H1 (cell line): ENCODE data around the gene GRK3. TPM values are rescaled to one million over a fixed set of nuclear protein-coding genes. Genes with fewer than 3 reads are reported as not detected.

Experiments used
- CTCF ChIA-PET: fragments of 300-600 bp; sonication (Branson Sonifier 250); formaldehyde crosslinking; loops from one replicate; lab custom pipeline; 2021; ENCODE audit not compliant: partially characterized antibody; lab: Charles Lee
- POLR2A ChIA-PET: fragments of 300-600 bp; sonication (Branson Sonifier 250); formaldehyde crosslinking; loops from one replicate; lab custom pipeline; 2021; ENCODE audit warnings: inconsistent platforms; ENCODE audit not compliant: partially characterized antibody; lab: Charles Lee
- DNase-seq, 2 experiments: peaks; one replicate each; pipeline versions ENCODE4 v3.0.0 to v3.0.0-alpha.2; 2010 to 2022; ENCODE audit warnings: low spot score in 2 of 2, low read depth in 1 of 2, mixed read lengths in 1 of 2
- FAIRE-seq: peaks from 2 replicates; lab custom pipeline; 2011; peaks lifted over from hg19 to GRCh38; lab: Jason Lieb, UNC
- H2AFZ ChIP-seq: 2 replicates; pipeline ENCODE4 v1.8.1; 2012; ENCODE audit warnings: low read length, inconsistent platforms
- H2AK5ac ChIP-seq: 2 replicates; pipeline ENCODE4 v1.6.1; 2013; ENCODE audit warnings: low read depth, low read length
- H2BK120ac ChIP-seq: replicated peaks from 2 replicates; pipeline ENCODE3; 2013; ENCODE audit warnings: low read depth, low read length, inconsistent platforms
- H2BK12ac ChIP-seq: 2 replicates; pipeline ENCODE4 v1.6.1; 2013; ENCODE audit warnings: low read depth, low read length
- H2BK15ac ChIP-seq: 2 replicates; pipeline ENCODE4 v1.6.1; 2013; ENCODE audit warnings: low read length
- H2BK20ac ChIP-seq: 2 replicates; pipeline ENCODE4 v1.6.1; 2013; ENCODE audit warnings: low read length
- H2BK5ac ChIP-seq: 2 replicates; pipeline ENCODE4 v1.6.1; 2013; ENCODE audit warnings: low read depth, low read length
- H3K14ac ChIP-seq: 2 replicates; pipeline ENCODE4 v1.6.1; 2013; ENCODE audit warnings: inconsistent platforms; ENCODE audit not compliant: insufficient read length
- H3K18ac ChIP-seq: 2 replicates; pipeline ENCODE4 v1.6.1; 2013; ENCODE audit warnings: low read length; ENCODE audit errors: extremely low read depth
- H3K23ac ChIP-seq: 2 replicates; pipeline ENCODE4 v1.6.1; 2013; ENCODE audit warnings: inconsistent platforms; ENCODE audit not compliant: insufficient read length
- H3K23me2 ChIP-seq: 2 replicates; pipeline ENCODE4 v1.6.1; 2013; ENCODE audit warnings: low read depth, low read length
- H3K27ac ChIP-seq: 2 replicates; pipeline ENCODE4 v1.6.1; 2011; ENCODE audit warnings: low read depth, low read length, inconsistent platforms
- H3K27me3 ChIP-seq, 4 experiments: replicated peaks in 1 of 4; 1 replicate in 1 of 4; 2 replicates in 3 of 4; pipeline versions ENCODE4 v1.6.1 to v1.8.1; 2011 to 2013; ENCODE audit warnings: low read length in 3 of 4, mild to moderate bottlenecking in 3 of 4, inconsistent platforms in 2 of 4, mixed read lengths in 2 of 4, moderate library complexity in 1 of 4; ENCODE audit not compliant: control insufficient read depth in 3 of 4, insufficient read depth in 3 of 4; ENCODE audit errors: extremely low read depth in 1 of 4
- H3K36me3 ChIP-seq, 4 experiments: 2 replicates each; pipeline versions ENCODE4 v1.6.1 to v1.8.1; 2011 to 2013; ENCODE audit warnings: mild to moderate bottlenecking in 4 of 4, low read length in 3 of 4, moderate library complexity in 2 of 4, control low read depth in 1 of 4, inconsistent platforms in 1 of 4; ENCODE audit not compliant: insufficient read depth in 4 of 4, control insufficient read depth in 2 of 4
- H3K4ac ChIP-seq: replicated peaks from 2 replicates; pipeline ENCODE3; 2013; ENCODE audit warnings: low read length, low read depth, mixed read lengths, inconsistent platforms; ENCODE audit not compliant: insufficient read length
- H3K4me1 ChIP-seq, 4 experiments: replicated peaks in 1 of 4; 1 replicate in 1 of 4; 2 replicates in 3 of 4; pipeline versions ENCODE4 v1.6.1 to v1.8.1; 2011 to 2013; ENCODE audit warnings: low read length in 3 of 4, inconsistent platforms in 2 of 4, mixed read lengths in 1 of 4; ENCODE audit not compliant: insufficient read depth in 4 of 4, control insufficient read depth in 3 of 4
- H3K4me2 ChIP-seq, 2 experiments: 2 replicates each; pipeline versions ENCODE4 v1.6.1 to v1.8.1; 2011 to 2013; ENCODE audit warnings: low read depth in 2 of 2, low read length in 2 of 2, control low read depth in 1 of 2, inconsistent platforms in 1 of 2, mild to moderate bottlenecking in 1 of 2; ENCODE audit not compliant: insufficient read depth in 1 of 2
- H3K4me3 ChIP-seq, 4 experiments: fragments of 200-600, 300-600 bp in 1 of 4; sonication (generic), shearing (Covaris generic), sonication (Bioruptor Twin) in 1 of 4; 2 replicates each; pipeline versions ENCODE4 v1.5.1 to v1.8.1; 2011 to 2016; ENCODE audit warnings: low read length in 4 of 4, low read depth in 3 of 4, control low read depth in 2 of 4, inconsistent platforms in 2 of 4, mild to moderate bottlenecking in 2 of 4, mixed read lengths in 1 of 4, moderate library complexity in 1 of 4; ENCODE audit not compliant: insufficient read depth in 2 of 4; ENCODE audit errors: extremely low read depth in 1 of 4
- H3K56ac ChIP-seq: replicated peaks from 2 replicates; pipeline ENCODE3; 2013; ENCODE audit warnings: low read depth, mild to moderate bottlenecking, mixed read lengths, low read length, inconsistent platforms; ENCODE audit not compliant: insufficient read length
- H3K79me1 ChIP-seq: 2 replicates; pipeline ENCODE4 v1.6.1; 2013; ENCODE audit warnings: low read depth, low read length, control low read depth
- H3K79me2 ChIP-seq, 2 experiments: 2 replicates each; pipeline versions ENCODE4 v1.6.1 to v1.8.1; 2012 to 2013; ENCODE audit warnings: low read length in 2 of 2, mild to moderate bottlenecking in 2 of 2, inconsistent platforms in 1 of 2; ENCODE audit not compliant: insufficient read depth in 2 of 2, control insufficient read depth in 1 of 2
- H3K9ac ChIP-seq, 4 experiments: replicated peaks in 1 of 4; 1 replicate in 1 of 4; 2 replicates in 3 of 4; pipeline versions ENCODE4 v1.6.1 to v1.8.1; 2011 to 2013; ENCODE audit warnings: low read depth in 3 of 4, low read length in 3 of 4, control low read depth in 2 of 4, mild to moderate bottlenecking in 2 of 4, moderate library complexity in 2 of 4, inconsistent platforms in 1 of 4; ENCODE audit errors: extremely low read depth in 1 of 4
- H3K9me3 ChIP-seq, 2 experiments: 2 replicates each; pipeline versions ENCODE4 v1.6.1 to v1.8.1; 2012 to 2013; ENCODE audit warnings: mild to moderate bottlenecking in 2 of 2, moderate library complexity in 2 of 2, control low read depth in 1 of 2, inconsistent platforms in 1 of 2, low read depth in 1 of 2, low read length in 1 of 2, mixed read lengths in 1 of 2; ENCODE audit not compliant: insufficient read depth in 2 of 2
- H4K20me1 ChIP-seq, 2 experiments: replicated peaks in 1 of 2; 2 replicates each; pipeline versions ENCODE3 to v1.8.1; 2011 to 2013; ENCODE audit warnings: inconsistent platforms in 2 of 2, low read length in 2 of 2, mild to moderate bottlenecking in 1 of 2; ENCODE audit not compliant: insufficient read depth in 2 of 2, control insufficient read depth in 1 of 2
- H4K5ac ChIP-seq: 2 replicates; pipeline ENCODE4 v1.6.1; 2013; ENCODE audit warnings: low read length, low read depth, mixed read lengths, inconsistent platforms; ENCODE audit not compliant: insufficient read length
- H4K8ac ChIP-seq: 2 replicates; pipeline ENCODE4 v1.8.0; 2013; ENCODE audit warnings: mild to moderate bottlenecking, moderate library complexity, low read length, inconsistent platforms; ENCODE audit not compliant: insufficient read depth; ENCODE audit errors: extremely low read depth
- H4K91ac ChIP-seq: replicated peaks from 2 replicates; pipeline ENCODE3; 2013; ENCODE audit warnings: low read length, mixed read lengths, inconsistent platforms; ENCODE audit not compliant: insufficient read length
- BCL11A ChIP-seq, 2 experiments: IDR thresholded peaks; one replicate each; pipeline ENCODE4 v1.6.1; 2011; ENCODE audit warnings: low read depth in 2 of 2, low read length in 2 of 2, mild to moderate bottlenecking in 2 of 2
- CBX8 ChIP-seq: fragments of 300-800, 300-1000 bp; sonication (generic); IDR thresholded peaks from 2 replicates; pipeline ENCODE4 v1.7.1; 2016; ENCODE audit warnings: low read depth, low read length, borderline replicate concordance
- CREB1 ChIP-seq: IDR thresholded peaks from 2 replicates; pipeline ENCODE4 v1.6.1; 2012; ENCODE audit warnings: inconsistent platforms
- CTBP2 ChIP-seq: IDR thresholded peaks from 2 replicates; pipeline ENCODE4 v1.7.0; 2011; ENCODE audit warnings: borderline replicate concordance, mild to moderate bottlenecking, moderate library complexity, mixed read lengths, low read length; ENCODE audit not compliant: insufficient read depth, insufficient read length
- FOSL1 ChIP-seq: IDR thresholded peaks from 2 replicates; pipeline ENCODE4 v1.6.1; 2011; ENCODE audit warnings: mild to moderate bottlenecking, low read depth, low read length, moderate library complexity; ENCODE audit not compliant: insufficient read depth
- GABPA ChIP-seq: IDR thresholded peaks from 2 replicates; pipeline ENCODE4 v1.6.1; 2011; ENCODE audit warnings: mild to moderate bottlenecking, low read length, moderate library complexity, borderline replicate concordance; ENCODE audit not compliant: insufficient read depth
- NANOG ChIP-seq: IDR thresholded peaks from 2 replicates; pipeline ENCODE4 v1.6.1; 2011; ENCODE audit warnings: low read length, low read depth, mild to moderate bottlenecking, inconsistent platforms; ENCODE audit not compliant: insufficient read depth, poor library complexity, severe bottlenecking
- POLR2AphosphoS5 ChIP-seq: IDR thresholded peaks from 2 replicates; pipeline ENCODE4 v1.6.1; 2011; ENCODE audit warnings: low read depth, low read length
- RAD21 ChIP-seq, 2 experiments: IDR thresholded peaks in 1 of 2; conservative IDR thresholded peaks in 1 of 2; 2 replicates each; pipeline ENCODE4 v1.6.1; 2011; ENCODE audit warnings: low read depth in 2 of 2, low read length in 2 of 2, improper control_type of control experiment in 1 of 2, inconsistent platforms in 1 of 2, mild to moderate bottlenecking in 1 of 2, moderate library complexity in 1 of 2
- TBP ChIP-seq: IDR thresholded peaks from 2 replicates; pipeline ENCODE4 v1.6.1; 2011; ENCODE audit warnings: low read depth, low read length, improper control_type of control experiment
- WGBS, 2 experiments: shearing (Covaris generic) in 1 of 2; methylation state at CpG; one replicate each; pipeline versions ENCODE4 v1.1.6 to v1.1.7; 2013 to 2015; ENCODE audit warnings: low lambda C conversion rate in 2 of 2, mixed read lengths in 2 of 2, inconsistent platforms in 1 of 2, low coverage in 1 of 2, missing lambda C conversion rate in 1 of 2; ENCODE audit not compliant: insufficient replicate concordance in 2 of 2, insufficient coverage in 1 of 2, insufficient read length in 1 of 2; ENCODE audit errors: extremely low coverage in 1 of 2, missing lambda C conversion rate in 1 of 2; 5-methylcytosine and 5-hydroxymethylcytosine counted together
- polyA plus RNA-seq, 7 experiments: library from polyadenylated mRNA; depleted of rRNA in 3 of 7; stranded (reverse) in 5 of 7; unstranded in 2 of 7; fragments of >200 nt in 5 of 7; fragments of 200-250 nt in 2 of 7; gene quantifications; 1 replicate in 5 of 7; 2 replicates in 1 of 7; 4 replicates in 1 of 7; pipeline versions ENCODE4 v1.2.1 to v1.2.3, GENCODE V29; 2011 to 2013; ENCODE audit warnings: missing spikeins in 2 of 7, mixed read lengths in 2 of 7
- total RNA-seq: library from RNA; stranded (reverse); fragmentation: NEBNext Ultra II Directional; extraction: Animal tissue kit (Norgen Biotek cat#: 25700); gene quantifications from 2 replicates; pipeline ENCODE4 v1.2.1, GENCODE V29; 2021
- TF ChIP-seq, protein P1 (sequence below), 3 experiments: IDR thresholded peaks; 1 replicate in 2 of 3; 2 replicates in 1 of 3; pipeline versions ENCODE4 v1.5.1 to v1.6.1; 2011; ENCODE audit warnings: low read length in 3 of 3, mild to moderate bottlenecking in 3 of 3, inconsistent platforms in 2 of 3, low read depth in 1 of 3, moderate library complexity in 1 of 3; ENCODE audit not compliant: insufficient read depth in 1 of 3; ENCODE audit errors: control extremely low read depth in 1 of 3

Gene GRK3
- total and polyA plus RNA-seq, 2 of the 8 experiments (the other 6 are each of a cell fraction or from before 2014, with no cell fraction given): 7.5 to 35.3 TPM

DNA sequence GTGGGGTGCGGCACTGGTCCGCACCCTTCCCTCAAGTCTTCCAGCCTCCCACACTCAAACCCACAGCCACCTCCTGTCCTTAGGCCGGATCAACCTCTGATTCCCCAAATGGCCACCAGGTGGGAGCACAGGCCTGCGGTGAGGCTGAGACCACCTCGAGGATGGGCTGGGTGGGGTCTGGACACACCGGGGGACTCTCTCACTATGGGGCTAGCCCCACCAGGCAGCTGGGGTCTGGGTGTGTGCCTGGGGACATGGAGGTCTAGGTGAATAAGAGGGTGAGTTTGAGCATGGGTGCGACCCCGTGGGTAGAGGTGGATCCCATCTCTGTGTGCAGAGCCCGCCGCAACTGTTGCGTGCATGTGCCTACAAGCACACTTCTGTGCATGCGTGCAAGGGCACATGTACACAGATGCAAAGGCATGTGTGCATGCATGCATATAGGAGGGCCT is 210.1 kb downstream of the GRK3 start:
- no peaks in the 10 kb centered on the region for H3K79me1 ChIP-seq
- H4K20me1 ChIP-seq: no peaks in the 10 kb centered on the region
- H3K18ac ChIP-seq: no peak overlapping the region
- H4K5ac ChIP-seq: no peak overlapping the region
- H2BK120ac ChIP-seq: no peak overlapping the region
- no peak overlapping the region for H3K4me3 ChIP-seq
- no peak overlapping the region for H3K4me2 ChIP-seq
- no peak overlapping the region for H2BK5ac ChIP-seq
- H3K36me3 ChIP-seq: no peaks in the 10 kb centered on the region
- H3K9me3 ChIP-seq: no peaks in the 10 kb centered on the region
- H3K23me2 ChIP-seq: no peaks in the 10 kb centered on the region
- H3K56ac ChIP-seq: no peak overlapping the region
- DNase-seq (peak in 1 of 2 experiments; percentile 86), FAIRE-seq (no peak)
- H2AK5ac ChIP-seq: no peak overlapping the region
- no peak overlapping the region for H3K14ac ChIP-seq
- ChIA-PET POLR2A (no interaction called here), CTCF (interaction anchor here (0.7 to 4.3 kb wide), 13 partner anchors 12 to 560 kb away, joined by 3 to 32 read pairs (median 4); no protein-coding TSS in a partner anchor)
- no peak overlapping the region for H2BK12ac ChIP-seq
- H4K8ac ChIP-seq: no peak overlapping the region
- H3K27ac ChIP-seq: no peak overlapping the region
- no peak overlapping the region for H3K9ac ChIP-seq
- 0 out of 2 replicates have a peak overlapping the region, but pooled peaks have one; percentile 81 for H2BK15ac ChIP-seq
- WGBS, 2 experiments: 71% methylated on average over 12 of the region's 12 CpGs; no CpG with 5 or more reads in 1 of the 2 experiments
- H3K27me3 ChIP-seq: no peaks in the 10 kb centered on the region
- H3K4ac ChIP-seq: no peak overlapping the region
- no peak overlapping the region for H3K23ac ChIP-seq
- H2AFZ ChIP-seq: no peak overlapping the region
- no peak overlapping the region for H2BK20ac ChIP-seq
- H3K79me2 ChIP-seq: no peaks in the 10 kb centered on the region
- H3K4me1 ChIP-seq: no peaks in the 10 kb centered on the region
- H4K91ac ChIP-seq: no peak overlapping the region
- no peak for TF ChIP-seq TBP
- TF ChIP-seq GABPA: no peak
- no peak for TF ChIP-seq FOSL1
- TF ChIP-seq NANOG: no peak
- TF ChIP-seq CTBP2: no peak
- no peak for TF ChIP-seq CBX8
- TF ChIP-seq, protein P1, sequence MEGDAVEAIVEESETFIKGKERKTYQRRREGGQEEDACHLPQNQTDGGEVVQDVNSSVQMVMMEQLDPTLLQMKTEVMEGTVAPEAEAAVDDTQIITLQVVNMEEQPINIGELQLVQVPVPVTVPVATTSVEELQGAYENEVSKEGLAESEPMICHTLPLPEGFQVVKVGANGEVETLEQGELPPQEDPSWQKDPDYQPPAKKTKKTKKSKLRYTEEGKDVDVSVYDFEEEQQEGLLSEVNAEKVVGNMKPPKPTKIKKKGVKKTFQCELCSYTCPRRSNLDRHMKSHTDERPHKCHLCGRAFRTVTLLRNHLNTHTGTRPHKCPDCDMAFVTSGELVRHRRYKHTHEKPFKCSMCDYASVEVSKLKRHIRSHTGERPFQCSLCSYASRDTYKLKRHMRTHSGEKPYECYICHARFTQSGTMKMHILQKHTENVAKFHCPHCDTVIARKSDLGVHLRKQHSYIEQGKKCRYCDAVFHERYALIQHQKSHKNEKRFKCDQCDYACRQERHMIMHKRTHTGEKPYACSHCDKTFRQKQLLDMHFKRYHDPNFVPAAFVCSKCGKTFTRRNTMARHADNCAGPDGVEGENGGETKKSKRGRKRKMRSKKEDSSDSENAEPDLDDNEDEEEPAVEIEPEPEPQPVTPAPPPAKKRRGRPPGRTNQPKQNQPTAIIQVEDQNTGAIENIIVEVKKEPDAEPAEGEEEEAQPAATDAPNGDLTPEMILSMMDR (IDR thresholded peaks at IDR 0.05; ENCODE audit: control extremely low read depth in 1 of 3, insufficient read depth in 1 of 3, low read depth in 1 of 3, low read length in 3 of 3): peak; percentile 90 to 93 (median 90)
- no peak for TF ChIP-seq POLR2AphosphoS5
- no peak for TF ChIP-seq BCL11A (IDR thresholded peaks at IDR 0.05; ENCODE audit: low read depth in 2 of 2, low read length in 2 of 2)
- TF ChIP-seq CREB1: no peak
- TF ChIP-seq RAD21 (IDR thresholded peaks at IDR 0.05 in 1 of 2, conservative IDR thresholded peaks at IDR 0.05 in 1 of 2; ENCODE audit: low read depth in 2 of 2, low read length in 2 of 2): peak; percentile 97
